WTC11 (cell line): ENCODE measurements around the gene FMNL3. TPM values are rescaled to one million over a fixed set of nuclear protein-coding genes. Genes with fewer than 3 reads are reported as not detected.

Experiments used
- ATAC-seq: fragments of 200-7000 bp; cut with Tn5 transposase; 2 replicates; pipeline ENCODE4 v1.10.0; 2021; ENCODE audit warnings: mild to moderate bottlenecking, moderate library complexity
- CTCF ChIA-PET: fragments of 300-600 bp; sonication (Branson Sonifier 250); formaldehyde crosslinking; loops from one replicate; lab custom pipeline; 2021; ENCODE audit warnings: antibody characterized with exemption; lab: Charles Lee
- POLR2A ChIA-PET: fragments of 350-600 bp; sonication (Branson Sonifier 250); formaldehyde crosslinking; loops from one replicate; lab custom pipeline; 2021; ENCODE audit warnings: antibody characterized with exemption; lab: Charles Lee
- DNase-seq: peaks from one replicate; pipeline ENCODE4 v3.0.0; 2021; ENCODE audit warnings: low spot score
- H3K27ac Mint-ChIP-seq: 2 replicates; pipeline ENCODE4 v1.8.0; 2021; ENCODE audit warnings: mixed read lengths
- H3K27me3 Mint-ChIP-seq: 2 replicates; pipeline ENCODE4 v1.8.0; 2021; ENCODE audit warnings: low read depth, mild to moderate bottlenecking, moderate library complexity, mixed read lengths
- H3K36me3 Mint-ChIP-seq: 2 replicates; pipeline ENCODE4 v1.8.0; 2021; ENCODE audit warnings: mixed read lengths
- H3K4me1 Mint-ChIP-seq: 2 replicates; pipeline ENCODE4 v1.8.0; 2022; ENCODE audit warnings: mixed read lengths
- H3K4me3 Mint-ChIP-seq: 2 replicates; pipeline ENCODE4 v1.8.0; 2021; ENCODE audit warnings: mild to moderate bottlenecking, moderate library complexity, mixed read lengths
- H3K9me3 Mint-ChIP-seq: 2 replicates; pipeline ENCODE4 v1.8.0; 2021; ENCODE audit warnings: mixed read lengths
- GABPB1 ChIP-seq: sonication (generic); formaldehyde crosslinking; IDR thresholded peaks from 2 replicates; pipeline ENCODE4 v1.8.1; 2023; ENCODE audit warnings: mild to moderate bottlenecking, missing genetic modification reagents
- GRHL2 ChIP-seq: fragments of 250-450 bp; sonication (Bioruptor Pico); IDR thresholded peaks from 2 replicates; pipeline ENCODE4 v1.8.0; 2022; ENCODE audit warnings: mild to moderate bottlenecking, moderate library complexity; ENCODE audit not compliant: insufficient replicate concordance, severe bottlenecking
- JAZF1 ChIP-seq: fragments of 250-450 bp; sonication (Bioruptor Pico); IDR thresholded peaks from 2 replicates; pipeline ENCODE4 v1.9.0; 2021; ENCODE audit warnings: moderate library complexity, mild to moderate bottlenecking, inconsistent platforms
- SMAD4 ChIP-seq: sonication (generic); formaldehyde crosslinking; IDR thresholded peaks from 2 replicates; pipeline ENCODE4 v1.8.0; 2022; ENCODE audit warnings: mild to moderate bottlenecking, missing genetic modification reagents
- TCF7 ChIP-seq: sonication (generic); formaldehyde crosslinking; IDR thresholded peaks from 2 replicates; pipeline ENCODE4 v1.8.0; 2022; ENCODE audit warnings: mild to moderate bottlenecking, low read depth, missing genetic modification reagents, moderate library complexity
- TEAD1 ChIP-seq: sonication (generic); formaldehyde crosslinking; IDR thresholded peaks from 2 replicates; pipeline ENCODE4 v1.8.0; 2022; ENCODE audit warnings: mild to moderate bottlenecking, missing genetic modification reagents
- ZNF121 ChIP-seq: sonication (generic); formaldehyde crosslinking; IDR thresholded peaks from 2 replicates; pipeline ENCODE4 v1.8.0; 2023; ENCODE audit warnings: missing genetic modification reagents
- ZNF232 ChIP-seq: sonication (generic); formaldehyde crosslinking; IDR thresholded peaks from 2 replicates; pipeline ENCODE4 v1.8.0; 2022; ENCODE audit warnings: mild to moderate bottlenecking, missing genetic modification reagents
- ZNF671 ChIP-seq: fragments of 250-450 bp; sonication (Bioruptor Pico); IDR thresholded peaks from 2 replicates; pipeline ENCODE4 v1.8.0; 2021; ENCODE audit warnings: mild to moderate bottlenecking
- total RNA-seq: library from RNA; stranded (reverse); gene quantifications from 3 replicates; pipeline ENCODE4 v1.2.3, GENCODE V29; 2021
- TF ChIP-seq, protein P1 (sequence below): fragments of 250-450 bp; sonication (Bioruptor Pico); IDR thresholded peaks from 2 replicates; pipeline ENCODE4 v1.9.0; 2021; ENCODE audit warnings: moderate library complexity, mild to moderate bottlenecking, inconsistent platforms, borderline replicate concordance
- TF ChIP-seq, protein P2 (sequence below): sonication (generic); formaldehyde crosslinking; IDR thresholded peaks from 2 replicates; pipeline ENCODE4 v1.8.0; 2022; ENCODE audit warnings: missing genetic modification reagents
- TF ChIP-seq, protein P3 (sequence below): sonication (generic); formaldehyde crosslinking; IDR thresholded peaks from 2 replicates; pipeline ENCODE4 v1.8.1; 2023; ENCODE audit warnings: mild to moderate bottlenecking, missing genetic modification reagents, moderate library complexity
- TF ChIP-seq, protein P4 (sequence below): sonication (generic); formaldehyde crosslinking; IDR thresholded peaks from 2 replicates; pipeline ENCODE4 v1.8.0; 2023; ENCODE audit warnings: mild to moderate bottlenecking, missing genetic modification reagents
- TF ChIP-seq, protein P5 (sequence below): sonication (generic); formaldehyde crosslinking; IDR thresholded peaks from 2 replicates; pipeline ENCODE4 v1.8.1; 2023; ENCODE audit warnings: mild to moderate bottlenecking, moderate library complexity, missing genetic modification reagents

The FMNL3 gene
- total RNA-seq, 1 experiment from 2014 or later, result 19.3 TPM

DNA sequence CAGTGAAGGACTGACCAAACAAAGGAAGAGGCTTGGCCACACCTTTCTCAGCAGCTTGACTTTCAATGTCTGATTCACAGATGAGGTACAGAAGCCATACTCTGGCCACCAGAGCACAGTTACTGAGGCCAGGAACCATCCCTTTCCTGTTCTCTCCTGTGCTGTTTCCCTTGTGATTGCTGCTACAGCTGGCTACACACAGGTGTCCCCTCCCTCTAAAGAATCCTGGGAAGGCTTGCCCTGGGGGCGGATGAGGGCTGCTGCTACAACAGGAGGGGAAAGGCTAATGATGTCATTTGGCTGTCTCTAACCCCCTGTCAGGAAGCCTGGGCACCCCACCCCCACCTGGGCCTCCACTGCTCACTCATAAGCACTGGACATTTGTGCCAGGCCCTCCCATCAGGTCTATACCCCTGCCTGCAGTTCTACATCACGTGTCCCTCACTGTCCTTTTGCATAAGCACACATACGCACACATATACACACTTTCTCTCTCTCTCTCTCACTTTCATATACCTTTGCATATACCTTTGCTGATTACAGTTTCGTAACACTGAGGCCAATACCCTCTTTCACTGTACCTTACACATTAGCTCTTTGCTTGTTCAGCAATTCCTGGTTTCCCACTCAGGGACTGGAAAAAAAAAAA lies 42.5 kb downstream of the FMNL3 start:
- CTCF ChIA-PET, result interaction anchor here (2.2 kb wide), 1 partner anchor 76 kb away, joined by 19 read pairs; the partner anchor contains the start of gene TMBIM6
- Mint-ChIP-seq H3K27me3 (no peaks in the 10 kb centered on the region), H3K9me3 (no peaks in the 10 kb centered on the region), H3K36me3 (peaks cover 13% of the 10 kb centered on the region), H3K4me1 (peaks cover 23% of the 10 kb centered on the region), H3K27ac (peak overlapping the region; percentile 60), H3K4me3 (no peak overlapping the region)
- POLR2A ChIA-PET, result no interaction called here
- TF ChIP-seq ZNF232 (CRISPR knock-in tag), result no peak
- ATAC-seq, result no peak
- no peak for DNase-seq

DNA sequence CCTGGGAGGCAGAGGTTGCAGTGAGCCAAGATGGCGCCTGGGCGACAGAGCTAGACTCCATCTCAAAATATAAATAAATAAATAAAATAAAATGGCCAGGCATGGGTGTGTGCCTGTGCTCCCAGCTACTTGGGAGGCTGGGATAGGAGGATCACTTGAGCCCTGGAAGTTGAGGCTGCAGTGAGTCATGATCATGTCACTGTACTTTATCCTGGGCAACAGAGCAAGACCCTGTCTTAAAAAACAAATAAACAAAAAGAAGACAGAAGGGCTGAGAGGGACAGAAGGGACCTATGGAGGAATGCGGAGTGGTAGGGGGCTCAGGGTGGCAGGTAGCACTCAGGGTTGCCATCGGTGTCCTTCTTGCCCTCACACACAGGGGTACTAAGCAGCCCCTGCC lies 43.0 kb downstream of the FMNL3 start:
- DNase-seq (no peak), ATAC-seq (no peak)
- Mint-ChIP-seq H3K4me1 (peaks cover 23% of the 10 kb centered on the region), H3K4me3 (no peak overlapping the region), H3K27ac (no peak overlapping the region), H3K27me3 (no peaks in the 10 kb centered on the region), H3K9me3 (no peaks in the 10 kb centered on the region), H3K36me3 (peaks cover 13% of the 10 kb centered on the region)
- POLR2A ChIA-PET, result no interaction called here
- TF ChIP-seq, protein P1, sequence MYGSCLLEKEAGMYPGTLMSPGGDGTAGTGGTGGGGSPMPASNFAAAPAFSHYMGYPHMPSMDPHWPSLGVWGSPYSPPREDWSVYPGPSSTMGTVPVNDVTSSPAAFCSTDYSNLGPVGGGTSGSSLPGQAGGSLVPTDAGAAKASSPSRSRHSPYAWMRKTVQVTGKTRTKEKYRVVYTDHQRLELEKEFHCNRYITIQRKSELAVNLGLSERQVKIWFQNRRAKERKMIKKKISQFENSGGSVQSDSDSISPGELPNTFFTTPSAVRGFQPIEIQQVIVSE, result no peak
- TF ChIP-seq ZNF121, result peak; percentile 57; the same call in 1 of the 2 replicates
- CTCF ChIA-PET, result interaction anchor here (1.1 to 2.2 kb wide), 4 partner anchors 9 to 77 kb away, joined by 4 to 19 read pairs (median 7); partner anchors contain the start of gene TMBIM6

DNA sequence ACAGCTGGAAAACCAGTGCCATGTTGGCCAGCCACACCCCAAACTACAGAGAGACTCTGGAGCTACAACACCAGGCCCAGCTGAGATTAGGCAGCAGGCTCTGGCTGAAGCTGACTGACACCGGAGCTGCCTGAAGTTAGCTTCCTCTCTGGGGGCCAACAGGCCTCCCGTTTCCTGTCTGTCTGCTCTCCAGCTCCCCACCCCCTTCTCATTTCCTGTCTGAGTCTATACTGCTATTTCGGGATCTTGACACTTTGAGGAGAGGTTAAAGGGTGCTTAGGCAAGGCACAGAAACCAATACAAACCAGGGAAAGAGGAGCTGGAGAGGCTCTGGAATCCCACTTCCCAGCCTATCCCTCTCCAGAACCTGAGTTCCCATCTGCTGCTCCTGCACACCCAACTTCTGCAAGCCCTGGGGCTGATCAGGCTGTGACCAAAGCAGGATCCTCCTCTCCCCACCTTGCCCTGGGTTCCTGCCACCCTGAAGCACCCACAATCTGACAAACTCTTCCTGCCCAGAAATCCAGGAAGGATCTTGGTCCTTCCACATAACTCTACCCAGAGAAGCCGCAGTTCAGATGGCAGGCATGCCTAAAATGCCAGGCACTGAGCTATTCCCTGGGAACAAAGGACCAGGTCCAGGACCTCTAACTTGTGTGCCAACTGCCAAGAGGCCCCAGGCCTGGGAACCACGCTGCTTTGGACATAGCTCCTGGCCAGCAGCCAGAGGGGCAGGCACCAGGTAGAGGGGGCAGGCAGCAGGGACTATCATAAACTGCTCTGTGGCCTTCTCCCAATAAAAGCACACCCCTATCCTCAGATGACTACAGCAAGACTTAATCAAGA lies 44.0 kb downstream of the FMNL3 start:
- CTCF ChIA-PET, result interaction anchor here (0.5 to 2.2 kb wide), 14 partner anchors 8 to 862 kb away, joined by 3 to 19 read pairs (median 5); partner anchors contain the start of genes FMNL3, PRPF40B and TMBIM6
- no peaks in the 10 kb centered on the region for H3K27me3 Mint-ChIP-seq
- peak; percentile 94 for ATAC-seq
- TF ChIP-seq SMAD4, result 0 out of 2 replicates have a peak, but pooled peaks have one; percentile 16
- TF ChIP-seq, protein P2, sequence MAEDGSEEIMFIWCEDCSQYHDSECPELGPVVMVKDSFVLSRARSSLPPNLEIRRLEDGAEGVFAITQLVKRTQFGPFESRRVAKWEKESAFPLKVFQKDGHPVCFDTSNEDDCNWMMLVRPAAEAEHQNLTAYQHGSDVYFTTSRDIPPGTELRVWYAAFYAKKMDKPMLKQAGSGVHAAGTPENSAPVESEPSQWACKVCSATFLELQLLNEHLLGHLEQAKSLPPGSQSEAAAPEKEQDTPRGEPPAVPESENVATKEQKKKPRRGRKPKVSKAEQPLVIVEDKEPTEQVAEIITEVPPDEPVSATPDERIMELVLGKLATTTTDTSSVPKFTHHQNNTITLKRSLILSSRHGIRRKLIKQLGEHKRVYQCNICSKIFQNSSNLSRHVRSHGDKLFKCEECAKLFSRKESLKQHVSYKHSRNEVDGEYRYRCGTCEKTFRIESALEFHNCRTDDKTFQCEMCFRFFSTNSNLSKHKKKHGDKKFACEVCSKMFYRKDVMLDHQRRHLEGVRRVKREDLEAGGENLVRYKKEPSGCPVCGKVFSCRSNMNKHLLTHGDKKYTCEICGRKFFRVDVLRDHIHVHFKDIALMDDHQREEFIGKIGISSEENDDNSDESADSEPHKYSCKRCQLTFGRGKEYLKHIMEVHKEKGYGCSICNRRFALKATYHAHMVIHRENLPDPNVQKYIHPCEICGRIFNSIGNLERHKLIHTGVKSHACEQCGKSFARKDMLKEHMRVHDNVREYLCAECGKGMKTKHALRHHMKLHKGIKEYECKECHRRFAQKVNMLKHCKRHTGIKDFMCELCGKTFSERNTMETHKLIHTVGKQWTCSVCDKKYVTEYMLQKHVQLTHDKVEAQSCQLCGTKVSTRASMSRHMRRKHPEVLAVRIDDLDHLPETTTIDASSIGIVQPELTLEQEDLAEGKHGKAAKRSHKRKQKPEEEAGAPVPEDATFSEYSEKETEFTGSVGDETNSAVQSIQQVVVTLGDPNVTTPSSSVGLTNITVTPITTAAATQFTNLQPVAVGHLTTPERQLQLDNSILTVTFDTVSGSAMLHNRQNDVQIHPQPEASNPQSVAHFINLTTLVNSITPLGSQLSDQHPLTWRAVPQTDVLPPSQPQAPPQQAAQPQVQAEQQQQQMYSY (CRISPR knock-in tag), result peak; percentile 83
- TF ChIP-seq, protein P3, sequence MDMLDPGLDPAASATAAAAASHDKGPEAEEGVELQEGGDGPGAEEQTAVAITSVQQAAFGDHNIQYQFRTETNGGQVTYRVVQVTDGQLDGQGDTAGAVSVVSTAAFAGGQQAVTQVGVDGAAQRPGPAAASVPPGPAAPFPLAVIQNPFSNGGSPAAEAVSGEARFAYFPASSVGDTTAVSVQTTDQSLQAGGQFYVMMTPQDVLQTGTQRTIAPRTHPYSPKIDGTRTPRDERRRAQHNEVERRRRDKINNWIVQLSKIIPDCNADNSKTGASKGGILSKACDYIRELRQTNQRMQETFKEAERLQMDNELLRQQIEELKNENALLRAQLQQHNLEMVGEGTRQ (CRISPR knock-in tag), result no peak
- TF ChIP-seq TEAD1 (CRISPR knock-in tag), result 0 out of 2 replicates have a peak, but pooled peaks have one; percentile 28
- POLR2A ChIA-PET, result interaction anchor here (0.7 to 1.4 kb wide), 6 partner anchors 22 to 78 kb away, joined by 3 to 6 read pairs (median 4); partner anchors contain the start of genes FMNL3 and TMBIM6
- peak; percentile 40 for DNase-seq
- H3K36me3 Mint-ChIP-seq, result peaks cover 15% of the 10 kb centered on the region
- peak overlapping the region; percentile 95 for H3K27ac Mint-ChIP-seq
- H3K4me3 Mint-ChIP-seq, result no peak overlapping the region
- H3K9me3 Mint-ChIP-seq, result no peaks in the 10 kb centered on the region
- H3K4me1 Mint-ChIP-seq, result peaks cover 23% of the 10 kb centered on the region

DNA sequence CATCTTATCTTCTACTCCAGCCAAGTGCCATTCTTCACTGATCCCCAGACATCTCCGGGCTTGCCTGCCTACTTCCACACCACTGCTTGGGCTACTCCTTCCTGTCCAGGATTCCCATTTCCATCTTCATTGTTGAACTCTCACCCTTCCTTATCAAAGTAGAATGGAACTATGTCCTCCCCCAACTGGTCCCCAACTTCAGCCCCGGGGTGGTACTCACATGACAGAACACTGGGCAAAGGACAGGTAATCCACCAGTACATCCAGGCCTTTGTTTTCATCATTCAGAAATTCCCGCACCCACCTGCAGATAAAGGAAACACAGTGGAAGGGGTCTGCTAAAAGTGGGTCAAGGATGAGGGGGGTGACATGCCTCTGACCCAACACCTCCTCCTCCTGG lies 45.5 kb downstream of the FMNL3 start:
- peak overlapping the region; percentile 47; the same call in 1 of the 2 replicates for H3K27ac Mint-ChIP-seq
- no peak overlapping the region for H3K4me3 Mint-ChIP-seq
- no peak for ATAC-seq
- DNase-seq, result no peak
- ChIA-PET CTCF (no interaction called here), POLR2A (no interaction called here)
- peaks cover 23% of the 10 kb centered on the region for H3K4me1 Mint-ChIP-seq
- H3K36me3 Mint-ChIP-seq, result peaks cover 22% of the 10 kb centered on the region
- no peaks in the 10 kb centered on the region for H3K9me3 Mint-ChIP-seq
- H3K27me3 Mint-ChIP-seq, result no peaks in the 10 kb centered on the region
- TF ChIP-seq, protein P4, sequence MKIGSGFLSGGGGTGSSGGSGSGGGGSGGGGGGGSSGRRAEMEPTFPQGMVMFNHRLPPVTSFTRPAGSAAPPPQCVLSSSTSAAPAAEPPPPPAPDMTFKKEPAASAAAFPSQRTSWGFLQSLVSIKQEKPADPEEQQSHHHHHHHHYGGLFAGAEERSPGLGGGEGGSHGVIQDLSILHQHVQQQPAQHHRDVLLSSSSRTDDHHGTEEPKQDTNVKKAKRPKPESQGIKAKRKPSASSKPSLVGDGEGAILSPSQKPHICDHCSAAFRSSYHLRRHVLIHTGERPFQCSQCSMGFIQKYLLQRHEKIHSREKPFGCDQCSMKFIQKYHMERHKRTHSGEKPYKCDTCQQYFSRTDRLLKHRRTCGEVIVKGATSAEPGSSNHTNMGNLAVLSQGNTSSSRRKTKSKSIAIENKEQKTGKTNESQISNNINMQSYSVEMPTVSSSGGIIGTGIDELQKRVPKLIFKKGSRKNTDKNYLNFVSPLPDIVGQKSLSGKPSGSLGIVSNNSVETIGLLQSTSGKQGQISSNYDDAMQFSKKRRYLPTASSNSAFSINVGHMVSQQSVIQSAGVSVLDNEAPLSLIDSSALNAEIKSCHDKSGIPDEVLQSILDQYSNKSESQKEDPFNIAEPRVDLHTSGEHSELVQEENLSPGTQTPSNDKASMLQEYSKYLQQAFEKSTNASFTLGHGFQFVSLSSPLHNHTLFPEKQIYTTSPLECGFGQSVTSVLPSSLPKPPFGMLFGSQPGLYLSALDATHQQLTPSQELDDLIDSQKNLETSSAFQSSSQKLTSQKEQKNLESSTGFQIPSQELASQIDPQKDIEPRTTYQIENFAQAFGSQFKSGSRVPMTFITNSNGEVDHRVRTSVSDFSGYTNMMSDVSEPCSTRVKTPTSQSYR (CRISPR knock-in tag), result no peak
- TF ChIP-seq JAZF1 (CRISPR knock-in tag) (no peak), GABPB1 (no peak), TCF7 (no peak), GRHL2 (CRISPR knock-in tag) (no peak), ZNF671 (CRISPR knock-in tag) (no peak)
- TF ChIP-seq, protein P5, sequence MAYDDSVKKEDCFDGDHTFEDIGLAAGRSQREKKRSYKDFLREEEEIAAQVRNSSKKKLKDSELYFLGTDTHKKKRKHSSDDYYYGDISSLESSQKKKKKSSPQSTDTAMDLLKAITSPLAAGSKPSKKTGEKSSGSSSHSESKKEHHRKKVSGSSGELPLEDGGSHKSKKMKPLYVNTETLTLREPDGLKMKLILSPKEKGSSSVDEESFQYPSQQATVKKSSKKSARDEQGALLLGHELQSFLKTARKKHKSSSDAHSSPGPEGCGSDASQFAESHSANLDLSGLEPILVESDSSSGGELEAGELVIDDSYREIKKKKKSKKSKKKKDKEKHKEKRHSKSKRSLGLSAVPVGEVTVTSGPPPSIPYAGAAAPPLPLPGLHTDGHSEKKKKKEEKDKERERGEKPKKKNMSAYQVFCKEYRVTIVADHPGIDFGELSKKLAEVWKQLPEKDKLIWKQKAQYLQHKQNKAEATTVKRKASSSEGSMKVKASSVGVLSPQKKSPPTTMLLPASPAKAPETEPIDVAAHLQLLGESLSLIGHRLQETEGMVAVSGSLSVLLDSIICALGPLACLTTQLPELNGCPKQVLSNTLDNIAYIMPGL, result no peak
